OCI-LY7 (cell line): ENCODE results near the gene RUNX1. TPM values are rescaled to one million over a fixed set of nuclear protein-coding genes. Genes with fewer than 3 reads are reported as not detected.

ENCODE experiments used
- BruUV-seq: library from RNA; stranded (reverse); fragments of 400-500 nt; replicated peaks from 2 replicates; lab custom pipeline; 2021; lab: Mats Ljungman, UMichigan
- CTCF ChIA-PET: fragments of 300-600 bp; sonication (Branson Sonifier 250); formaldehyde crosslinking; loops from one replicate; lab custom pipeline; 2022; ENCODE audit warnings: antibody characterized with exemption; ENCODE audit not compliant: unreplicated experiment; lab: Charles Lee
- POLR2A ChIA-PET: fragments of 300-600 bp; sonication (Branson Sonifier 250); formaldehyde crosslinking; loops from one replicate; lab custom pipeline; 2022; ENCODE audit warnings: antibody characterized with exemption; lab: Charles Lee
- DNase-seq: peaks from one replicate; pipeline ENCODE4 v3.0.0-alpha.2; 2015; ENCODE audit warnings: low spot score
- H2AFZ ChIP-seq: fragments of 200-600 bp; sonication (generic), shearing (Covaris generic); 2 replicates; pipeline ENCODE4 v1.6.1; 2014; ENCODE audit warnings: mild to moderate bottlenecking, antibody characterized with exemption, low read length, moderate library complexity
- H3K27ac ChIP-seq: fragments of 200-600 bp; sonication (generic); 2 replicates; pipeline ENCODE4 v1.5.1; 2014; ENCODE audit warnings: mixed run types, low read depth, mild to moderate bottlenecking, moderate library complexity, low read length, inconsistent platforms; ENCODE audit not compliant: poor library complexity, severe bottlenecking
- H3K36me3 ChIP-seq: fragments of 200-600 bp; sonication (generic); 2 replicates; pipeline ENCODE4 v1.6.1; 2014; ENCODE audit warnings: mild to moderate bottlenecking, antibody characterized with exemption, low read length, moderate library complexity, mixed read lengths; ENCODE audit not compliant: insufficient read depth
- H3K4me1 ChIP-seq: fragments of 200-600 bp; sonication (generic); 2 replicates; pipeline ENCODE4 v1.5.1; 2014; ENCODE audit warnings: mild to moderate bottlenecking, low read length; ENCODE audit not compliant: insufficient read depth, poor library complexity, severe bottlenecking
- H3K4me2 ChIP-seq: fragments of 200-600 bp; sonication (generic); 2 replicates; pipeline ENCODE4 v1.6.1; 2014; ENCODE audit warnings: mild to moderate bottlenecking, low read length
- H3K4me3 ChIP-seq: fragments of 200-600 bp; sonication (generic); 2 replicates; pipeline ENCODE4 v1.5.1; 2014; ENCODE audit warnings: mild to moderate bottlenecking, low read depth, low read length; ENCODE audit not compliant: poor library complexity, severe bottlenecking
- H3K79me2 ChIP-seq: fragments of 200-600 bp; sonication (generic); 2 replicates; pipeline ENCODE4 v1.6.1; 2016; ENCODE audit warnings: low read depth, mild to moderate bottlenecking, low read length, moderate library complexity, mixed read lengths; ENCODE audit not compliant: insufficient read depth
- H3K9me2 ChIP-seq: fragments of 200-600 bp; sonication (generic); 2 replicates; pipeline ENCODE4 v1.6.1; 2016; ENCODE audit warnings: mild to moderate bottlenecking, low read length, mixed read lengths; ENCODE audit not compliant: insufficient read depth
- H3K9me3 ChIP-seq: fragments of 200-600 bp; sonication (generic); 2 replicates; pipeline ENCODE4 v1.6.1; 2014; ENCODE audit warnings: mild to moderate bottlenecking, mixed run types, low read length, mixed read lengths
- H4K20me1 ChIP-seq: fragments of 200-600 bp; sonication (generic); 2 replicates; pipeline ENCODE4 v1.6.1; 2014; ENCODE audit warnings: mild to moderate bottlenecking, antibody characterized with exemption, low read length, moderate library complexity, mixed read lengths; ENCODE audit not compliant: insufficient read depth
- CTCF ChIP-seq: fragments of 200-600 bp; sonication (generic); conservative IDR thresholded peaks from 2 replicates; pipeline ENCODE4 v1.5.1; 2014; ENCODE audit warnings: mild to moderate bottlenecking, antibody characterized with exemption, low read length, moderate library complexity, mixed read lengths
- EZH2phosphoT487 ChIP-seq: fragments of 200-600 bp; sonication (generic); IDR thresholded peaks from 2 replicates; pipeline ENCODE4 v1.6.1; 2018; ENCODE audit warnings: low read depth, borderline replicate concordance, mild to moderate bottlenecking, mixed run types, antibody characterized with exemption, low read length, moderate library complexity, mixed read lengths
- intact Hi-C: fragments of 100-400 bp; cut with micrococcal nuclease; formaldehyde crosslinking; loops from one replicate; pipeline ENCODE4 v1.10.0; 2022; ENCODE audit not compliant: unreplicated experiment
- total RNA-seq, 2 experiments: library from RNA; depleted of rRNA in 1 of 2; stranded (reverse); fragments of >200 nt in 1 of 2; shearing (Covaris generic) in 1 of 2; gene quantifications; 2 replicates each; pipeline ENCODE4 v1.2.3, GENCODE V29; 2014 to 2022

The RUNX1 gene
- total RNA-seq, 2 experiments from 2014 or later, result 30.5 to 40.8 TPM

GRCh38 chr21:34905218-34905537 lies 143.9 kb downstream of the RUNX1 start:
- POLR2A ChIA-PET, result interaction anchor here (0.6 to 0.9 kb wide), 3 partner anchors 10 to 495 kb away, joined by 3 read pairs; no protein-coding TSS in a partner anchor
- H3K79me2 ChIP-seq, result peaks cover 17% of the 10 kb centered on the region; the same call in 1 of the 2 replicates
- no peak for DNase-seq
- H3K4me1 ChIP-seq, result peaks cover 12% of the 10 kb centered on the region
- no TSS peak for BruUV-seq
- no peak for TF ChIP-seq CTCF
- no peak for TF ChIP-seq EZH2phosphoT487
- H3K9me2 ChIP-seq, result no peaks in the 10 kb centered on the region
- no peak overlapping the region for H2AFZ ChIP-seq
- H3K4me2 ChIP-seq, result no peak overlapping the region
- H3K36me3 ChIP-seq, result no peaks in the 10 kb centered on the region
- H3K4me3 ChIP-seq, result no peak overlapping the region
- no peaks in the 10 kb centered on the region for H3K9me3 ChIP-seq
- CTCF ChIA-PET, result no interaction called here
- H4K20me1 ChIP-seq, result peaks cover 10% of the 10 kb centered on the region; the same call in 1 of the 2 replicates
- intact Hi-C loops, result no loop called here
- H3K27ac ChIP-seq, result no peak overlapping the region

GRCh38 chr21:34904526-34905217 lies 144.4 kb downstream of the RUNX1 start:
- DNase-seq, result no peak
- no peaks in the 10 kb centered on the region for H3K36me3 ChIP-seq
- no peak for TF ChIP-seq EZH2phosphoT487
- TF ChIP-seq CTCF, result no peak
- intact Hi-C loops, result no loop called here
- H4K20me1 ChIP-seq, result peaks cover 10% of the 10 kb centered on the region; the same call in 1 of the 2 replicates
- H3K4me2 ChIP-seq, result no peak overlapping the region
- no peaks in the 10 kb centered on the region for H3K9me2 ChIP-seq
- H3K27ac ChIP-seq, result no peak overlapping the region
- POLR2A ChIA-PET, result interaction anchor here (0.7 to 0.9 kb wide), 2 partner anchors 447 to 485 kb away, joined by 3 read pairs; no protein-coding TSS in a partner anchor
- CTCF ChIA-PET, result no interaction called here
- no peak overlapping the region for H2AFZ ChIP-seq
- H3K4me1 ChIP-seq, result peaks cover 7% of the 10 kb centered on the region
- peaks cover 17% of the 10 kb centered on the region; the same call in 1 of the 2 replicates for H3K79me2 ChIP-seq
- BruUV-seq, result no TSS peak
- no peak overlapping the region for H3K4me3 ChIP-seq
- no peaks in the 10 kb centered on the region for H3K9me3 ChIP-seq

GRCh38 chr21:34900376-34900775 lies 148.7 kb downstream of the RUNX1 start:
- H2AFZ ChIP-seq, result no peak overlapping the region
- intact Hi-C loops, result no loop called here
- H3K27ac ChIP-seq, result no peak overlapping the region
- POLR2A ChIA-PET, result no interaction called here
- H3K4me3 ChIP-seq, result no peak overlapping the region
- no peaks in the 10 kb centered on the region for H3K9me3 ChIP-seq
- H3K36me3 ChIP-seq, result no peaks in the 10 kb centered on the region
- H3K4me1 ChIP-seq, result no peaks in the 10 kb centered on the region
- DNase-seq, result no peak
- TF ChIP-seq EZH2phosphoT487 (no peak), CTCF (no peak)
- H3K79me2 ChIP-seq, result peaks cover 17% of the 10 kb centered on the region; the same call in 1 of the 2 replicates
- peaks cover 5% of the 10 kb centered on the region; the same call in 1 of the 2 replicates for H4K20me1 ChIP-seq
- BruUV-seq, result no TSS peak
- no peaks in the 10 kb centered on the region for H3K9me2 ChIP-seq
- CTCF ChIA-PET, result no interaction called here
- no peak overlapping the region for H3K4me2 ChIP-seq
